B cell (primary cell): ENCODE data around the gene MAB21L4. TPM values are rescaled to one million over a fixed set of nuclear protein-coding genes. Genes with fewer than 3 reads are reported as not detected.

Source experiments
- ATAC-seq: fragments of 200-7000 bp; cut with Tn5 transposase; one replicate; pipeline ENCODE4 v1.10.0; 2021; ENCODE audit warnings: low read depth, mild to moderate bottlenecking, moderate number of reproducible peaks, moderate library complexity
- CTCF ChIA-PET: fragments of 350-600 bp; sonication (Branson Sonifier 250); formaldehyde crosslinking; loops from one replicate; lab custom pipeline; 2021; ENCODE audit warnings: antibody characterized with exemption, inconsistent platforms; lab: Charles Lee
- POLR2A ChIA-PET: fragments of 350-600 bp; sonication (Branson Sonifier 250); formaldehyde crosslinking; loops from one replicate; lab custom pipeline; 2021; ENCODE audit warnings: antibody characterized with exemption; lab: Charles Lee
- DNase-seq: peaks from one replicate; pipeline ENCODE4 v3.0.0; 2013
- H2AFZ ChIP-seq: 2 replicates; pipeline ENCODE4 v1.6.1; 2012; ENCODE audit warnings: mild to moderate bottlenecking, low read depth, low read length; ENCODE audit not compliant: insufficient read depth, poor library complexity, severe bottlenecking
- H3K27ac ChIP-seq, 2 donors: 1 replicate in 1 of 2; 2 replicates in 1 of 2; pipeline ENCODE4 v1.5.1; 2012 to 2013; ENCODE audit warnings: low read length in 2 of 2, mild to moderate bottlenecking in 2 of 2, moderate library complexity in 1 of 2
- H3K27me3 ChIP-seq, 4 experiments: fragments of 200-600 bp in 1 of 4; sonication (generic) in 1 of 4; replicated peaks in 1 of 4; 1 replicate in 2 of 4; 2 replicates in 2 of 4; pipeline versions ENCODE4 v1.6.1 to v1.7.0; 2013 to 2016; ENCODE audit warnings: low read length in 3 of 4, mild to moderate bottlenecking in 2 of 4, mixed read lengths in 1 of 4, moderate library complexity in 1 of 4; ENCODE audit not compliant: insufficient read depth in 4 of 4, control insufficient read depth in 3 of 4; ENCODE audit errors: control extremely low read depth in 1 of 4
- H3K36me3 ChIP-seq, 2 experiments: replicated peaks in 1 of 2; 1 replicate in 1 of 2; 2 replicates in 1 of 2; pipeline versions ENCODE4 v1.6.1 to v1.7.1; 2013; ENCODE audit warnings: low read length in 1 of 2; ENCODE audit not compliant: insufficient read depth in 2 of 2, control insufficient read depth in 1 of 2; ENCODE audit errors: control extremely low read depth in 1 of 2, extremely low read depth in 1 of 2
- H3K4me1 ChIP-seq, 2 donors: fragments of 200-600 bp in 1 of 2; sonication (generic) in 1 of 2; 1 replicate in 1 of 2; 2 replicates in 1 of 2; pipeline versions ENCODE4 v1.5.1 to v1.6.1; 2013 to 2017; ENCODE audit warnings: low read length in 2 of 2; ENCODE audit not compliant: control insufficient read depth in 2 of 2, insufficient read depth in 2 of 2
- H3K4me2 ChIP-seq: replicated peaks from 2 replicates; pipeline ENCODE3; 2012; ENCODE audit warnings: mild to moderate bottlenecking, low read depth, low read length; ENCODE audit not compliant: poor library complexity, severe bottlenecking
- H3K4me3 ChIP-seq, 5 experiments: fragments of 200-600 bp in 1 of 5; sonication (generic) in 1 of 5; 1 replicate in 3 of 5; 2 replicates in 2 of 5; pipeline versions ENCODE4 v1.5.1 to v1.7.0; 2011 to 2016; ENCODE audit warnings: low read length in 4 of 5, mild to moderate bottlenecking in 4 of 5, low read depth in 2 of 5, control low read depth in 1 of 5, moderate library complexity in 1 of 5; ENCODE audit not compliant: insufficient read depth in 1 of 5; ENCODE audit errors: control extremely low read depth in 1 of 5, extremely low read depth in 1 of 5
- H3K79me2 ChIP-seq: fragments of 200-600 bp; sonication (generic); one replicate; pipeline ENCODE4 v1.6.0; 2016; ENCODE audit warnings: low read length; ENCODE audit not compliant: control insufficient read depth, insufficient read depth
- H3K9ac ChIP-seq: fragments of 200-600 bp; sonication (generic); 2 replicates; pipeline ENCODE4 v1.6.1; 2017; ENCODE audit warnings: mild to moderate bottlenecking, low read length, moderate library complexity
- H3K9me3 ChIP-seq, 3 donors: one replicate each; pipeline versions ENCODE4 v1.6.1 to v1.7.1; 2013; ENCODE audit warnings: low read length in 2 of 3; ENCODE audit not compliant: control insufficient read depth in 2 of 3, insufficient read depth in 1 of 3; ENCODE audit errors: control extremely low read depth in 1 of 3
- H4K20me1 ChIP-seq: 2 replicates; pipeline ENCODE4 v1.6.0; 2012; ENCODE audit warnings: mild to moderate bottlenecking, low read length; ENCODE audit not compliant: insufficient read depth, control insufficient read depth, poor library complexity, severe bottlenecking
- H3K27ac Mint-ChIP-seq: one replicate; pipeline ENCODE4 v1.8.0; 2021; ENCODE audit warnings: mixed read lengths
- H3K27me3 Mint-ChIP-seq: one replicate; pipeline ENCODE4 v1.8.0; 2021; ENCODE audit warnings: mixed read lengths
- H3K4me1 Mint-ChIP-seq: one replicate; pipeline ENCODE4 v1.8.0; 2021; ENCODE audit warnings: mixed read lengths
- H3K4me3 Mint-ChIP-seq: one replicate; pipeline ENCODE4 v1.8.0; 2021; ENCODE audit warnings: mixed read lengths
- H3K9me3 Mint-ChIP-seq: one replicate; pipeline ENCODE4 v1.8.0; 2022; ENCODE audit warnings: mixed read lengths; ENCODE audit not compliant: insufficient read depth
- EZH2 ChIP-seq: IDR thresholded peaks from 2 replicates; pipeline ENCODE4 v1.6.1; 2012; ENCODE audit warnings: borderline replicate concordance, low read depth, mild to moderate bottlenecking, moderate library complexity, low read length; ENCODE audit not compliant: insufficient read depth, poor library complexity, severe bottlenecking
- WGBS: methylation state at CpG from one replicate; pipeline ENCODE4 v1.1.5; 2013; ENCODE audit warnings: missing lambda C conversion rate; ENCODE audit not compliant: insufficient coverage; 5-methylcytosine and 5-hydroxymethylcytosine counted together
- intact Hi-C: fragments of 100-400 bp; cut with micrococcal nuclease; formaldehyde crosslinking; loops from one replicate; pipeline ENCODE4 v1.10.0; 2022
- polyA plus RNA-seq: library from polyadenylated mRNA; depleted of rRNA; stranded (reverse); fragments of >200 nt; gene quantifications from 2 replicates; pipeline ENCODE4 v1.2.3, GENCODE V29; 2012
- total RNA-seq, 2 donors: library from RNA; stranded (reverse); fragments of 120-200 nt in 1 of 2; gene quantifications; 1 replicate in 1 of 2; 2 replicates in 1 of 2; pipeline versions ENCODE4 v1.2.3 to v1.2.4, GENCODE V29; 2013 to 2022
- TF ChIP-seq, protein P1 (sequence below): fragments of 200-600 bp; IDR thresholded peaks from one replicate; pipeline ENCODE4 v1.8.0; 2022; ENCODE audit warnings: antibody characterized with exemption, mild to moderate bottlenecking

The MAB21L4 gene
- total and polyA plus RNA-seq, 2 donors (not counting 1 experiment from before 2014, with no cell fraction given): not detected

GRCh38 chr2:240917684-240918257 is 21.8 kb upstream of the MAB21L4 start:
- Mint-ChIP-seq H3K4me3 (no peak overlapping the region), H3K4me1 (peaks cover 10% of the 10 kb centered on the region), H3K27me3 (peaks cover 9% of the 10 kb centered on the region), H3K9me3 (no peaks in the 10 kb centered on the region), H3K27ac (no peak overlapping the region)
- Histone ChIP-seq H3K9me3 (peaks cover 0 to 7% (median 0%) of the 10 kb centered on the region in 3 donors), H3K27ac (no peak overlapping the region), H2AFZ (no peak overlapping the region), H3K79me2 (no peaks in the 10 kb centered on the region), H3K27me3 (peaks cover 0 to 28% (median 9%) of the 10 kb centered on the region in 4 experiments), H3K36me3 (no peaks in the 10 kb centered on the region), H3K4me2 (no peak overlapping the region), H3K9ac (no peak overlapping the region), H3K4me3 (no peak overlapping the region), H3K4me1 (peaks cover 8 to 15% of the 10 kb centered on the region in 2 donors), H4K20me1 (no peaks in the 10 kb centered on the region)
- intact Hi-C loops: no loop called here
- ATAC-seq: no peak
- no peak for DNase-seq
- 93% methylated on average over 8 of the region's 10 CpGs for WGBS
- POLR2A ChIA-PET: no interaction called here
- CTCF ChIA-PET: no interaction called here
- TF ChIP-seq, protein P1, sequence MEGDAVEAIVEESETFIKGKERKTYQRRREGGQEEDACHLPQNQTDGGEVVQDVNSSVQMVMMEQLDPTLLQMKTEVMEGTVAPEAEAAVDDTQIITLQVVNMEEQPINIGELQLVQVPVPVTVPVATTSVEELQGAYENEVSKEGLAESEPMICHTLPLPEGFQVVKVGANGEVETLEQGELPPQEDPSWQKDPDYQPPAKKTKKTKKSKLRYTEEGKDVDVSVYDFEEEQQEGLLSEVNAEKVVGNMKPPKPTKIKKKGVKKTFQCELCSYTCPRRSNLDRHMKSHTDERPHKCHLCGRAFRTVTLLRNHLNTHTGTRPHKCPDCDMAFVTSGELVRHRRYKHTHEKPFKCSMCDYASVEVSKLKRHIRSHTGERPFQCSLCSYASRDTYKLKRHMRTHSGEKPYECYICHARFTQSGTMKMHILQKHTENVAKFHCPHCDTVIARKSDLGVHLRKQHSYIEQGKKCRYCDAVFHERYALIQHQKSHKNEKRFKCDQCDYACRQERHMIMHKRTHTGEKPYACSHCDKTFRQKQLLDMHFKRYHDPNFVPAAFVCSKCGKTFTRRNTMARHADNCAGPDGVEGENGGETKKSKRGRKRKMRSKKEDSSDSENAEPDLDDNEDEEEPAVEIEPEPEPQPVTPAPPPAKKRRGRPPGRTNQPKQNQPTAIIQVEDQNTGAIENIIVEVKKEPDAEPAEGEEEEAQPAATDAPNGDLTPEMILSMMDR: no peak
- no peak for TF ChIP-seq EZH2

GRCh38 chr2:240917009-240917683 is 21.2 kb upstream of the MAB21L4 start:
- 66% methylated on average over 20 of the region's 20 CpGs for WGBS
- H3K4me3 Mint-ChIP-seq: no peak overlapping the region
- H3K36me3 ChIP-seq: no peaks in the 10 kb centered on the region
- H2AFZ ChIP-seq: no peak overlapping the region
- TF ChIP-seq, protein P1: no peak
- TF ChIP-seq EZH2: no peak
- peaks cover 10% of the 10 kb centered on the region for H3K4me1 Mint-ChIP-seq
- H3K9me3 ChIP-seq: peaks cover 0 to 7% (median 0%) of the 10 kb centered on the region in 3 donors
- no peaks in the 10 kb centered on the region for H3K79me2 ChIP-seq
- no peaks in the 10 kb centered on the region for H3K9me3 Mint-ChIP-seq
- H3K4me3 ChIP-seq: no peak overlapping the region
- H3K9ac ChIP-seq: no peak overlapping the region
- H3K4me2 ChIP-seq: peak overlapping the region; percentile 37
- ATAC-seq (no peak), DNase-seq (no peak)
- peaks cover 15% of the 10 kb centered on the region for H3K27me3 Mint-ChIP-seq
- peaks cover 0 to 28% (median 9%) of the 10 kb centered on the region in 4 experiments for H3K27me3 ChIP-seq
- peaks cover 8 to 15% of the 10 kb centered on the region in 2 donors for H3K4me1 ChIP-seq
- ChIA-PET CTCF (no interaction called here), POLR2A (no interaction called here)
- intact Hi-C loops: no loop called here
- no peak overlapping the region for H3K27ac Mint-ChIP-seq
- no peak overlapping the region for H3K27ac ChIP-seq
- H4K20me1 ChIP-seq: no peaks in the 10 kb centered on the region
